ENCODE data around the gene CBFA2T2.
"Not testable (repeated sequence)": the region's sequence is repeated elsewhere in the genome, so short reads cannot be mapped to it uniquely, and the experiment has no call there.

The CBFA2T2 gene

GRCh38 chr20:33490023-33490933, at the start of gene CBFA2T2:
Gene CBFA2T2 (plus strand): TSS chr20:33490096. CDS start chr20:33490268, 172 bp downstream.
- peak; percentile 63 for DNase-seq

DNA sequence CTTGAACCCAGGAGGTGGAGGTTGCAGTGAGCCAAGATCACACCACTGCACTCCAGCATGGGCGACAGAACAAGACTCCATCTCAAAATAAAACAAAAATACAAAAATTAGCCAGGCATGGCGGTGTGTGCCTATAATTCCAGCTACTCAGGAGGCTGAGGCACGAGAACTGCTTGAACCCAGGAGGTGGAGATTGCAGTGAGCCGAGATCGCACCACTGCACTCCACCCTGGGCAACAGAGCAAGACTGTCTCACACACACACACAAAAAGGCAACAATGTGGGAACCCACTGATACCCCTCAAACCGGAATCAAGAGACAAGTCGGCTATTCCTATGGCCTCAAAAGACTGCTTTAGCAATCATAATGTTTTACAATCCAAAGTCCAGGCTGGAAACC, 49.3 kb upstream of the CBFA2T2 start:
- not testable (repeated sequence) for DNase-seq

DNA sequence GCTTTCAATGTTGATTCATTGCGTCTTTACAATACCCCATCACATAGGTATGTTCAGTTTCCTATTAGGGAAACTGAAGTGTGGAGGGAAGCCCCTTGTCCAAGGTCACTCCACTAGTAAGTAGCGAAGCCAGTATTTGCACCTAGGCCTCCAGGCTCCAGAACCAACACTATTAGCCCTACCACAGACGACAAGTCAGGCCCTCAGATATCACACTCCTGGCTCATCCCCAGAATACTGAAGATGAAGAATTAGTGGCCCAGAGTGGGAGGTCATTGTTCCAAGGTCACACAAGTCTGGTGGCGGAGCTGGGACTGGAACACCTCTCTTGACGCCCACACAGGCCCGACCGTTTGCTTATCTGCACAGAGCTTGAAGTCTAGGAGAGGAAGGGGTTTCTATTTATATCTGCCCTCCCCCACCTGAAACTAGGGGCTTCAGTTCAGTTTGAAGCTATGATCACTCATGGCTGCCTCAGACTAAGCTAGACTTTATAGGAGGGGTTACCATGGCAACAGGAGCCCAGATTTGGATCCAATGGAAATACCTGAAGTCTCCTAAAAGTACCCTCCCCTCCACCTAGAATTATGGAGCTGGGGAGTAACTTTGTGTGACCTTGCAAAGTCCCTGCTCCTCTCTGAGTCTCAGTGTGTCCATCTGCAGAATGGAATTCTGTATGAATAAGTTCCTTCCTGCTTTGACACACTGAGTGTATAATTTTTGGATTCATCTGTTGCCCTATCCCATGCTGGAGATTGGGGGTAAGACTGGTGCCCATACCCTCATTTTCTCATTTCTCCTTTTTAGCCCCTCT, 48.5 kb upstream of the CBFA2T2 start:
- DNase-seq, result no peak

DNA sequence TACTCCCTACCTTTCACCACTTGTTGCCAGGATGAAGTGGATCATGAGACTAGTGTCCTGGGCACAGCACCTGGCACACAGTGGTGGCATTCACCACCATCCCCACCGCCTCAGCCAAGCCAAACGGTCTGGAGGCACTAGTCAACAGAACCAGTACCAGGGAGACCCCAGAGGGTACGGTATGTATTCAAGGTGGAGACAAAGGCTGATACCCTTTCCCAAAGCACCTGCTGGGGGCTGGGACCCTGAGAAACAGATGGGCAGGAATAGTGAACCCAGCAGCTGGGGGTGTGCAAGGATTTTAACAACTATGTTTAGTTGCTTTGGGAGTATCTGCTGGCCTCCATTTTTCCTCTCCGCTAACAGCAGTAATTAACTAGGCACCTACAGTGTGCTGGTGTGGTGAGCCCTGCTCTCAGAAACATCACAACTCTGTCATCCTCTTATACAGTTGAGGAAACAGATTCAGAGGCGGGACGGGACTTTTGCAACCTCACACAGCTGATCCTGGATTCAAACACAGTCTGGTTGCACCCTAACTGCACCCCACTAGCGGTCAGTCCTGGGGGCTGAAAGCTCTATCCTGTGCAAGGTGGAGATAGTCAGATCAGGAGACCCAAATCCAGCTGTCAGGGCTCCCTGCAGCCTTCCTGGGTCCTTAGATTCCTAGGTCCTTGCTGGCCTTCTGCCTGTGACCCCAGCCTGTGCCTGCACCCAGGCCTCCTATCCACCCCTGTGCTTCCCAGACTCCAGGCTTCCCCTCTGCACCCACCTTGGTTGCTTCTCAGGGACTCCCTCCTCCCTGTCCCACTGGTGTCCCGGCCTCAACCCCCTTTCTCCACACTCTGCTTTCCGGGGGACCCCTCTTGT, 47.5 kb upstream of the CBFA2T2 start:
- DNase-seq, result no peak

- DNase-seq, result no peak
Measured at GRCh38 chr20:33443006-33443511, 46.8 kb upstream of the CBFA2T2 start.

- DNase-seq, result peak; percentile 69
Measured at GRCh38 chr20:33443512-33444239, 46.2 kb upstream of the CBFA2T2 start, which contains the start of gene SNTA1. Gene SNTA1 (minus strand): TSS chr20:33443763. CDS start chr20:33443620, 143 bp downstream.

- no peak for DNase-seq
Measured at GRCh38 chr20:33444797-33445560, 44.9 kb upstream of the CBFA2T2 start.

DNA sequence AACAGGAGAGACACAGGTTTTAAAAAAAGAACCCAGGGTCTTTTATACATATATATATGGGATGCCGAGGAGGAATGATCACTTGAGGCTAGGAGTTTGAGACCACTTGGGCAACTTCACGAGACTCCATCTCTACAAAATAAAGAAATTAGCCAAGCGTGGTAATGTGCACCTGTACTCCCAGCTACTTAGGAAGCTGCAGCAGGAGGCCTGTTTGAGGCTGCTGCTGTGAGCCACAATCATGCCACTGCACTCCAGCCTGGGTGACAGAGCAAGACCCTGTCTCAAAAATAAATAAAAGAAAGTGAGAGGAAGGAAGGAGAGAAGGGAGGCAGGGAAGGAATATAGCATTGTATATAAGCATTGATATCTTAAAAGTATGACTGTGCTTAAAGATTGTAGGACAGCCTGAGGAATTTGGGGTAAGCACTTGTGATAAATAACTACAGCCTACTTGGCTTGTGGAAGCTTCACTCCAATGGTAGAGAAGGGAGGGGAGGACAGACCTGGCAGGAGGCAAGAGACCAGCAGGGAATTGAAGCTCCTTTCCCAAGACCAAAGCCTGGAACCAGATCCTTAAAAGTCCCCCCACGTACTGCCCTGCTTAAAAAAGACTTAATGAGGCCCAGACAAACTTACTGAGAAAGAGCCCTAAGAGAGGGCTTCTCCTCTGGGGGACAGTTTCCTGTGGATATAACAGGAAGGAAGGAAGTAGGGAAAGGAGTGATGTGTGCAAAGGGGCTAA, 43.8 kb upstream of the CBFA2T2 start:
- no peak for DNase-seq

- peak; percentile 69 for DNase-seq
Measured at GRCh38 chr20:33450867-33451266, 39.0 kb upstream of the CBFA2T2 start.

DNA sequence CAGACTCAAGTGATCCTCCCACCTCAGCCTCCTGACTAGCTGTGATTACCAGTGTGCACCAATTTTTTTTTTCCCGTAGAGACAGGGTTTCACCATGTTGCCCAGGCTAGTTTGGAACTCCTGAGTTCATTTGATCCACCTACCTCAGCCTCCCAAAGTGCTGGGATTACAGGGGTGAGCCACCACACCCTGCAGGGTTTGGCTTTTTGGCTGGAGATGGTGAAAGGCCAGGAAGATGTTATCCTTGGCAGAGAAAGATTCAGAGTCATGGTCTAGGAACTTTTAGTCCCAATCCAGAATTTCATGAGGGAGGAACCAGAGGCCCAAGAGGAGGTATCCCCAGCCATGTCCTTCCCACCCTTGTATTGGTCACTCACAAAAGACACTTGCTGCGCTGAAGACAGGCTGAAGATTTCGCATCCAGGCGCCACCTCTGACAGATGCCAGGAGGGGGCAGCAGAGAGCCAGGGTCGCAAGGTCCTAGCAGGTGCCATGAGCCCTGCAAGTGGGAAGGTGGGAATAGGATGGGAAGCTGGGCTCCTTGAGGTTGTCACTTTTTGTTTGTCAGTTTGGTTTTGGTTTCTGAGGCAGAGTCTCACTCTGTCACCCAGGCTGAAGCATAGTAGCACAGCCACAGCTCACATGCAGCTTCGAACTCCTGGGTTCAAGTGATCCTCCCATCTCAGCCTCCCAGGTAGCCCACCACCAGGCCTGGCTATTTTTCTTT, 32.8 kb upstream of the CBFA2T2 start:
- DNase-seq, result peak; percentile 51

- DNase-seq, result no peak
Measured at GRCh38 chr20:33459599-33459998, 30.3 kb upstream of the CBFA2T2 start.

- no peak for DNase-seq
Measured at GRCh38 chr20:33460711-33461110, 29.2 kb upstream of the CBFA2T2 start.

- DNase-seq, result no peak
Measured at GRCh38 chr20:33463332-33464101, 26.4 kb upstream of the CBFA2T2 start.

DNA sequence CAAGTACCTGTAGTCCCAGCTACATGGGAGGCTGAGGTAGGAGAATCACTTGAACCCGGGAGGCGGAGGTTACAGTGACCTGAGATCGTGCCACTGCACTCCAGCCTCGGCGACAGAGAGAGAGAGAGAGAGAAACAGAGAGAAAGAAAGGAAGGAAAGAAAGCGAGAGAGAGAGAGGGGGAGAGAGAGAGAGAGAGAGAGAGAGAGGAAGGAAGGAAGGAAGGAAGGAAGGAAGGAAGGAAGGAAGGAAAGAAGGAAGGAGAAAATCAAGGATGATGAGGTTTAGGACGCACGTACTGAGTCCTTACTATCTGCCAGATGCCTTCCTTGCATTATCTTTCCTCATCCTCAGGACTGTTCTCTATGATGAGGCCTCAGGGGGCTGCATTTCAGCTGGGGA, 25.1 kb upstream of the CBFA2T2 start:
- not testable (repeated sequence) for DNase-seq

DNA sequence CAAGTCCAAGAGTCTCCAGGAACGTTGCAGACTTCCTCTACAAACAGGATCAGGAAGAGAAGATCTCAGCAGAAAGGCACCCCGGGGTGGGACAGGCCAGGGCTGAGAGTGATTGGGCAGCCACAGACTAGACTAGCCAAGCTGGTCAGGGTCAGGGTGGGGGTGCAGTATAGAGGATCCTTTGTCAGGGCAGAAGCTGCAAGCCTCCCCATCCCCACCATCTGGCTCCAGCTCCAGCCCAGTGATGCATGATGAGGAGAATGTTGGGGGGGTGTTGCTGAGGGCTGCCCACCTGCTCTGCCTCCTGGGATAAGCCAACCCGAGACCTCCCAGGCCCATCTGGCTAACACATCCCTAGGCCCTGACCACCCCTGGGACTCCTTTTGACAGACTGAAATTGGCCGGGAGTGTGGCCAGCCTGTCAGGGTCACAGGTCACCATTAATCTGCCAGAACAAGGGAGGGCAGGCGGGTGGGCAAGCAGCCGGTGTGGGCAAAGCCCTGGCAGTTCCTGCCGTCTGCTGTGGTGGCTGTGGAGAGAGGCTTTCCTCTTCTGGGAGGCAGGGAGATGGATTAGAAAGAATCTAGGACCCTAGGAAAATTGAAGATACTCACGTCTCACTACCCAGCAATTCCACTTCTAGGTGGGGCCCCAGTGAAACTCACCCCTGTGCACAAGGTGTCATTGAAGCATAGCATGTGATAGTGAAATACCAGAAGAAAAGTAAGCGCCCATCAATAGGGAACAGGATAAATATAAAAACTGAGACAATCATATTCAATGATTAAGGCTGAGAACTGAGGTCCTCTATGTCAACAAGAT, 24.2 kb upstream of the CBFA2T2 start:
- DNase-seq, result no peak

DNA sequence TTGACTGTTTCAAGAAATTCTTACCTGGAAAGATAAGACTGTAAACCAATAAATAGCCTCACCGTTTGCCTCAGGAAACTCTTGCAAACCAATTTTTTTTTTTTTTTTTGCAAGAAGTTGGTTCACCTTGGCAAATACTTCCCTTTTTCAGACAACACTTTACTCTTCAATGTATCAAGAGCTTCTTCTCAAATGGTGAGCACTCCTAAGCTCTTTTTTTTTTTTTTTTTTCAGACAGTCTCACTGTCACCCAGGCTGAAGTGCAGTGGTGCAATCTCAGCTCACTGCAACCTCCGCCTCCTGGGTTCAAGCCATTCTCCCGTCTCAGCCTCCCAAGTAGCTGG, 23.6 kb upstream of the CBFA2T2 start:
- no peak for DNase-seq

DNA sequence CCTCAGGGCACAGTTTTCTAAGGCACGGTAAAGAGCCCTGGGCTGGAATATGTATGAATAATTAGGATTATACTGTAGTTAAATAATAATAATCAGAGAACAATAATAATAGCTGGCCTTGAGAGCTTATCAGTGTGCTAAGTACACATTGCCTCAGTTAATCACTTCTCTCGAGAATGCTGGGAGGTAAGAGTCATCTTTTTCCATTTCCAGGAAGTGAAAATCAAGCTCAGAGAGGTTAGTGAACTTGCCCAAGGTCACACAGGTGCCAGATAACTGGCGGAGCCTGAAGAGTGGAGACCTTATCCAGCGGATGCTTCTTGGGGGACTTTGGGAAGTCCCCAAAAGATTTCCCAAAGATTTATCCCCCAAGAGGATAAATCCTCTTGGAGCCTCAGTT, 19.4 kb upstream of the CBFA2T2 start:
- no peak for DNase-seq

- no peak for DNase-seq
Measured at GRCh38 chr20:33470866-33471265, 19.0 kb upstream of the CBFA2T2 start.

All from HCEC 1CT (cell line).